GM18498 (cell line): Measurements from ENCODE around the gene AKR1E2.

Source experiments
- ATAC-seq: cut with Tn5 transposase; IDR thresholded peaks from one replicate; pipeline ENCODE4 v1.9.1; 2021; ENCODE audit warnings: mild to moderate bottlenecking, moderate library complexity; ENCODE audit not compliant: unreplicated experiment

Gene AKR1E2

DNA sequence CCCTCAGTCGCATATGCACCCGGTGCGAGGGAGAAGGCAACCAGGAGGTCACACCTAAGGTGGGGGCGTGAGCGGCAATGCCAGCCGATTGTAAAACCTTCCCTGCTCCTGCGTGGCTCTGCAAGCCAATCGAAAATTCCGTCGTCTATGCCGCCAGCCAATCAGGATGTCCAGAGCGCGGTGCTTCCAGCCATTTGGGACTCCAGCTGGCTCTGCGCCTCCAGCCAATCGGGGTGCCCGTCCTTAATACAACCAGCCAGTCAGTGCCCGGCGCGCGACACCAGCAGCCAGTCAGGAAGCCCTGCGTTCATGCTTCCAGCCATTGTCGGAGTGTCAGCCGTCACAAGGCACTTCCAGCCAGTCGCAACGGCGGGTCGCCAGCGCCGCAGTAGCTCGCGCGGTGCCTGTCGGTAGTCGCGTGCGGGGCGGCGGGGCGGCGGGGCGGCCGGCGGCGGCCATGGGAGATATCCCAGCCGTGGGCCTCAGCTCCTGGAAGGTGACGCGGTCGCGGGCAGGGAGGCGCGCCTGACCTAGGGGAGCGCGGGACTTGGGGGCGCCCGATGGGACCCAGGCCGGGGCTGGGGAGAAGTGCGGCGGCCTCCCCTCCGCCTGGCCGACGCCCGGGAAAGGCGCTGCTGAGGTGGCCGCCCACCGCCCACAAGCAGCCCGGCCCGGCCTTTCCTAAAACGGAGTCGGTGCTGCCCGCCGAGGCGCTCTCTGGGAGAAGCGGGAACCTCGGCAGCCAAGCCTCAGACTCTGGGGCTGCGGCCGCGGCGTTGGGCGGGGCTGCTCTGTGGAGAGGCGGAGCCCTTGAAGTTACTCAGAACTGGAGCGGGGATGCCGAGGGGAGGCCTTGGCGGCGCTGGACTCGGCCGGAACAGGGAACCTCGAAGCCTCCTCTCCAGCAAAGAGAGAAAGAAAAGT lies at the start of gene AKR1E2:
TSS of gene AKR1E2 (plus strand) at position 340 of the 924 bp plus-strand sequence. CDS start at position 458, 118 bp downstream.
- ATAC-seq = peak; percentile 75

GRCh38 chr10:4776234-4776638 lies 49.8 kb upstream of the AKR1E2 start:
- ATAC-seq = no peak

DNA sequence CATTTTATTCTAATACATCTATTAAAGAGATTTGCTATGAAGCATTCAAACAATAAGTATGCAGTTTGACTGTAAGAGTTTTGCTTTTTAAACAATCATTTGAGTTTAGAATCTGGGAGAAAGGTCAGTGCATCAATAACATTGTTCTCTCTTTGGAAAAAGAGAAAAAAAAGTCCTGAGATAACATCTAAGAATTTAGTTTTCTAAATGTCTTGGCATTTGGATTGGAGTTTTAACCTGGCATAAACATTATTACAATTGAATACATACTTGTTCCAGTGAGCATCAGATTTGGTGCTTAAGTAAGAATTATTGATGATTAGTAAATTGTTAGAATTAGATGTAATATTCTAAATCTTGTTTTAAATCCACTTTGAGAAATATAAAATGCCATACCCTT lies 47.2 kb upstream of the AKR1E2 start:
- ATAC-seq = no peak

GRCh38 chr10:4780091-4780490 lies 45.9 kb upstream of the AKR1E2 start:
- no peak for ATAC-seq

- ATAC-seq = no peak
These were observed 45.2 kb upstream of the AKR1E2 start for GRCh38 chr10:4780782-4781181.

GRCh38 chr10:4781955-4782354 lies 44.1 kb upstream of the AKR1E2 start:
- no peak for ATAC-seq

DNA sequence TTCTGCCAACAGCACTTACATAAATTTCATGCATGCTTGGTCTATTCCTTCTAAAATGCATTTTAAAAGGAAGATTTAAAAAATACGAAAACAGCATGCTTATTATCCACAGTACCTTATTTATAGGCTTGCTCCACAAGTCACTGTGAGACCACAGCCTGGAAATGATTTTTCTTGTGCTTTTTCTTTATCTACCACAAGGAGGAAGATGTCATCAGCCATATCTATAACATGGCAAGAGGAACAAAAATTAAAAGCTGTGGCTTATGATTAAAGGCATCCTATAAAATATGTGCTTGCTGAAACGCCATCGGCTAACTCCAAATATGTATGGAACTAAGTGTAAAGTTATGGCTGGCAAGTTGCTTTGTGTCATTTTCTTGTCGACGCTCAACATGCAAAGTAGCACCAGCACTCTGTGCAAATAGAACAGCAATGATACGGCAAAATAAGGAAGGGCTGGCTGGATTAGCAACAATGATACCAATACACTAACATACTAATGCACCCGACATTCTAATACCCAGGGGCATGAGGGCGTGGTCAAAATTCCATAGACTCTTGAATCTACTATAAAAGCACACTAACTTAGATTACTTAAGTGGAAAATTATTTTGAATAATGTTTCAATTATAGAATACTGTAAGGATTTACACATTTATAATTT lies 41.2 kb upstream of the AKR1E2 start:
- ATAC-seq = no peak

GRCh38 chr10:4786043-4786839 lies 39.8 kb upstream of the AKR1E2 start:
- no peak for ATAC-seq

- ATAC-seq = no peak
These were observed 36.0 kb upstream of the AKR1E2 start for GRCh38 chr10:4790045-4790444.

DNA sequence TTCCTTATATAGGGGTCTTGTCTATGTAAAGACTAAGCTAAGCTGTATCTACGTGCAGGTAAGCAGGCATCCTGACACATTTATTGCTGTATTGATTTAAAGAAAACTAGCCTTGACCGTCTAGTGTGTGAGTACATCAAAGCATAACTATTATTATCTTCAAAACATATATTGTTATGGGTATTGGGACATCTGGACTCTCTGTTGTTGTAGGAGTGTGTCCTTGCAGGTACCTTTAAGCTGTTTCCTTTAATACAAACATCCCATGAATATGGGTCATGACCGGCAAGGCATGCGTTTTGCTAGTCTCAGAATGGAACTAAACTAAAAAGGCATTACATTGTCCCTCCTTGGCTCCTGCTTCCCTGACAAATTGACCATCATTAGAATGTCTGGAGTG lies 35.1 kb upstream of the AKR1E2 start:
- no peak for ATAC-seq

DNA sequence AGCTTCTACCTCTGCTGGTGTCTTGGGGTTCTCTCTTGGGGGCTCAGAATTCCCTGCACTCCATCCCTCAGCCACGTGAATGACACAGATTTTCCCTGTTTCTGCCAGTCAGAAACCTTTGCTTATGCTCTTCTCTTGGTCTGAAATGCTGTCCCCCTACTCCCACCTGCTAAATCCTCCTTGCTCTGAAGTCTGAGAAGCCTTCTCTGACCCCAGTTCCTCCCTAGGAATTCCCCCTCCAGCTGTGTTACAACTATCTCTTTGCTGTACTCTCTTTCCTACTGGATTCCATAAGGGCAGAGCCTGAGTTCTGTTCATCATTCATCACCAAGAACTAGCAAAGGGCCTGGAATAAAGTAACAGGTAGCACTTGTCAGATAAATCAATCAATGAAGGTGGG lies 33.6 kb upstream of the AKR1E2 start:
- ATAC-seq = no peak

DNA sequence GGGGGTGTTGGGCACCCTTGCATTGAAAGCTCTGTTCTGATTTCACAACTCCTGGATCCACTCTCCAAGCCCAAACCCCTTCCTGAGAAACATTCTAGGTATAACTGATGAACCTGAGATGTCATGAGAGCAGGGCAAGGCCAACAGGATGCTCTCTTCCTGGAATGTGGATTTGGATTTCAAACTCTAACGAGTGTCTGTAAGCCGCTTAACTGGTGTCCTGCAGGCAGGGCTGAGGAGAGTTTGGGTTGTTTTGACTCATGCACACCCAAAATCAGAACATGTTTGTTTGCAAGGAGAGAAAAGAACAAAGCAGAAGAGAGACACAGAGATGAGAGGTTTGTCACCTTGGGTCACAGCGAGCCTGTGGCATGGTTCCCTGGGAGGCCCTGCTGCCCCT lies 24.6 kb upstream of the AKR1E2 start:
- ATAC-seq = no peak

DNA sequence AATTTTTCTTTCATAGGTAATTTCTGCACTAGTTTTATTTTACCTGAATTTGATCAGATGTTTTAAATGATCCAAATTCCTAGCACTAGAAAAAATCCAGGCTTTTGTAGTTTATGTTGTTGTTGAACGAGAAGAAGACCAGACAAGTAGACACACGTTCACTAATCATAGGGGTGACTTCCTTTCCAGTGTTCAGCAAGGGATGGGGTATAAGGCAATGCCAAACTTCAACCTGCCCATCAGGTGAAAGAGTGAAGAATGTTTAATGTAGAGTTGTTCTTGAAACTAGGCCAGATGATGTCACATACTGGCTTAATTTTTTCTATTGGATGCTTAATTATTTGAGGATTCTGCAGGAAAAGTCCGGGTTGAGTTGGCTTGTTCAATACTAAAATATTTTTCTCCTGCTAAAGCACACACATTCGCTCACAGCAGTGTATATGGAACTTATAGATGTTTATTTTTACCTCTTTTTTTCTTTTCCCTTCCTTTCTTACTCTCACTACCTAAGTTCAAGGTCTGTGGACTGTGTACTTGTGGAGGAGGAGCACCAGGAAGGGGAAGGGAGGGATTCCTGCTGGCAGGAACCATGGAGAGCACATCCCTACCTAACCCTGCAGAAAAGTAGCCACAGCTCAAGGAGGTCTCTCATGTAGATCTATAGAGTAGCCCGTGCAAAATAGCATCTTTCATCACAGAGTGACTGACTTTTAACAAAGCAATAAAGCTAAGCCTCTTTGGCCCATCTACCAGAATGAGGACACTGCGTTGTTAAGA lies 23.1 kb upstream of the AKR1E2 start:
- no peak for ATAC-seq

- no peak for ATAC-seq
These were observed 22.2 kb upstream of the AKR1E2 start for GRCh38 chr10:4803822-4804221.

DNA sequence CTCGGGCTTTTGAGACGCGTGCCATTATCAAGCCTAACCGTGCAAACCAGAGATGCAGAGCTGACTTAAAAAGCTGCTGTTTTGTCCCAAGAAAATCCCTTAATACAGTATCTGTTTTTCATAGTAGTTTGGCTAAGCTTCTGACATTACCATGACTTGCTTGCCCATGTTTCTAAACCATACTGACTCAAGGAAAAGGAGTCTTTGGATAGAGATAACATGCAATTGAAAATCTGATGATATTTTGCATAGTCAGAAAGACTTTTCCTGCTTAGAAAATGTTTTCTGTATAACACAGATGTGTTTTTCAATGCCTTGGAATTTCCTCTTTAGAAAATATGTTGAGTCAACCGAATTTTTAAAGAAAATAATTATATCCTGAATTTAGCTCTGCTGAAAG lies 21.5 kb upstream of the AKR1E2 start:
- no peak for ATAC-seq

DNA sequence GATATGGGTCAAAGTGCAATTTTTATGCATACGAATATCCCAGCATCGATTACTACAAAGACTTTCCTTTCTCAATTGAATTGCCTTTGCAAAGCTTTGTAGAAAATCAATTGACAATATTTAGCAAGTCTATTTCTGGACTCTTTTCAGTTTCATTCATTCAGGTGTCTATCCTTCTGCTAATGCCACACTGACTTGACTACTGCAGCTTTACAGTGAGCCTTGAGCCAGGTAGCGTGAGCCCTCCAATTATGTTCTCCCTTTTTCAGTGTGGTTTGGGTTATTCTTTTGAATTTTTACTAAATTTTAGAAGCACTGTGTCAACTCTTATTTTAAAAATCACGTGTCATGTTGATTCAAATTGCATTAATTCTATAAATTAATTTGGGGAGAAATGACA lies 19.5 kb upstream of the AKR1E2 start:
- no peak for ATAC-seq

DNA sequence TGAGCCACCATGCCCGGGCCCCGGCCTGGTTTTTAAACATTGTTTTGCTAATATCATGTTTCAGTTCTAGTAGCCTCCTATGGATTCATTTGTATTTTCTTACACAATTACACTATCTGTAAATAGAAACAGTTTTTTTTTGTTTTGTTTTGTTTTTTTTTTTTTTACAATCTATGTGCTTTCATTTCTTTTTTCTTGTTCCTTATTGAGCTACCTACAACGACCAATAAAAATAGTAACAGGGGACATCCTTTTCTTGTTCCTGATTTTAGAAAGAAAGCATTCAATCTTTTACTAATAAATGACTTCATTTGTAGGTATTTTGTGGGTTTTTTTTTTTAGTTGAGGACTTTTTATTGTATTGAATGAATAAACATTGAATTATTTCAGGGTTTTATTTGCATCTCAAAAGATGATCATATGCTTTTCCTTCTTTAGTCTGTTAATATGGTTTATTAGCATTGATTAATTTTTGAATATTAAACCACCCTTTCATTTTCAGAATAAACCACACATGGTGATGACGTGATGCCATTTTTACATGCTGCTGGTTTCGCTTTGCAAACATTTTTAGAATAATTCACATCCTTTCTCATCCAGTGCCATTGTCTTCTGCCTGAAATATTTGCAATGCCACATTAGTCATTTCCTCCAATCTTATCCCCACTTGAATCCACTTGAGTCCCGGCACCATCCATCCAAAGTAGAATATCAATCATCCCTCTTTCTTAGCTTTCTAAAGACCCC lies 18.1 kb upstream of the AKR1E2 start:
- peak; percentile 63 for ATAC-seq

GRCh38 chr10:4809156-4809555 lies 16.9 kb upstream of the AKR1E2 start:
- no peak for ATAC-seq

GRCh38 chr10:4810092-4810491 lies 15.9 kb upstream of the AKR1E2 start:
- ATAC-seq = no peak

GRCh38 chr10:4812046-4812445 lies 14.0 kb upstream of the AKR1E2 start:
- ATAC-seq = no peak
